Left forelimb (tissue), 1 donor: ENCODE results near the gene ANKRD36.
"Not testable (repeated sequence)": the region's sequence is repeated elsewhere in the genome, so short reads cannot be mapped to it uniquely, and the experiment has no call there.

Experiments
- DNase-seq: peaks from one replicate; pipeline ENCODE4 v3.0.0-alpha.2; 2018; ENCODE audit warnings: low spot score

ANKRD36 gene

DNA sequence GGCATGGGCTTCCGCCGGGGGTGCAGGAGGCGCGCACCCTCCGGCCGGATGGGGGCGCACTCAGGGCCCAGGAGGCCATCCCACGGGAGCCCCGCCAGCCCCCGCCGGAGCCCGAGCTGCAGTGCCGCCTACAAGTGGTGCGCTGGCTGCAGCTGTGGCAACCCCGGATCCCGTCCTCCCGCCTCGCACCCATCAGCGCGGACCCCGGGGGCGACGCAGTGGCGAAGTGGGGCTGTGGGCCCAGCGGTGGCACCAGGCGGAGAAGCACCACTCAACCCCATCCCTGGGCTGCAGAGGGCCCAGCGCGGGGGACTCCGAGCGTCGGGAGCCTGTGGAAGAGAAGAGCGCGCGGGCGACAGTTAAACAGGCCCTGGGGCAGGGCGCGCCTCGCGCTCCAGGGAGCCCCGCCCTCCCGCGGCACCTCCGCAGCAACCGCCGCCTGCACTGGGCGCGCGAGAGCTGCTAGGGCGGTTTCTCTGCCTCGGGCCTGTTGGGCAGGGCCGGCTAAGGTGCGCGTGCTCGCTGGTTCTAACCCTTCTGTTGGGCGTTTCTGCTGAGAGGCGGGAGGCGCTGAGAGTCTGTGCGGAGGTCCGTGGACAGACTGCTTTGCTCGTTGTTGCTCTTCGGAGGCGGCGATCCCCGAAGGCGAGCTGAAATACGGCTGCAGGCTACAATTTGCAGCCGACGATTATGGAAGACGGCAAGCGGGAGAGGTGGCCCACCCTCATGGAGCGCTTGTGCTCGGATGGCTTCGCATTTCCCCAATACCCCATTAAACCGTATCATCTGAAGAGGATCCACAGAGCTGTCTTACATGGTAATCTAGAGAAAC is at the start of gene ANKRD36:
ANKRD36 (plus strand) TSS at position 104 of the 832 bp plus-strand sequence; CDS start at position 691, 587 bp downstream.
- peak; percentile 88 for DNase-seq

DNA sequence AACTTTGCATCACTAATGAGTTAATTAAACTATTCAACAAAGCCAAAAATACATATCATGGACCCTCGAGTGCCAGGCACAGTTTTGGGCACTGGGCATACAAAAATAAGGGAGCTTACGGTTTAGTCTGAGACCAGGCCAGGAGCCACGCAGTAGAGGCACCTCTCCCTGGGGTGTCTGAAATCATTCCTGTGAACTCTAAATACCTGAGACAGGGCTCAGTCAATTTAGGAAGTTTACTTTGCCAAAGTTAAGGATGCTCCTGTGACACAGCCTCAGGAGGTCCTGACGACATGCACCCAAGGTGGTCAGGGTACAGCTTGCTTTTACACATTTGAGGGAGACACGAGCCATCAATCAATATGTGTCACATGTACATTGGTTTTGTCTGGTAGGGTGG is 46.9 kb upstream of the ANKRD36 start:
- DNase-seq = not testable (repeated sequence)

DNA sequence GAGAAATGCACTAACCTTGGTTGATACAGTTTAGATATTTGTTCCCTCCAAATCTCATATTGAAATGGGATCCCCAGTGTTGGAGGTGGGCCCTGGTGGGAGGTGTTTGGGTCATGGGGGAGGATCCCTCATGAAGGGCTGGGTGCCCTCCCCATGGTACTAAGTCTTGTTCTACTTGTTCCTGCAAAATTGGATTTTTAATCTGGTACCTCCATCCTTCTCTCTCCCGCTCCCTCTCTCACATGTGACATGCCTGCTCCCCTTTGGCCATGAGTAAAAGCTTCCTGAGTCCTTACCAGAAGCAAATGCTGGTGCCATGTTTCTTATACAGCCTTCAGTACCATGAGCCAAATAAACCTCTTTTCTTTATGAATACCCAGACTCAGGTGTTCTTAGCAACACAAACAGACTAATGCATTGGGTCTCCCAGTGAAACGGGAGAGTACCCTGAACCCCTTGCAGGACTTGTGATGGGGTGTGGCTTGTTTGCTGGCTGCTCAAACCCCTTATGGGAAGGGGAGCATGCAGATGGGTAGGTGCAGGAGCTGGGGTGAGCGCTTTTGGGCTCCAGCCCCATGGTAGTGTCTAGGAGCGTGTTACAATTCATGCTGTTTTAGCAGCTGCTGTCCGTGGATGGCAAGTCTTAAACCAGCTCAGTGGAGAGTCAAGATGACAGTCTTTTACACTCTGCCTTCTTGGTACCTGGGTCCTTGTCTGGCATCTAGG is 45.5 kb upstream of the ANKRD36 start:
- no peak for DNase-seq

DNA sequence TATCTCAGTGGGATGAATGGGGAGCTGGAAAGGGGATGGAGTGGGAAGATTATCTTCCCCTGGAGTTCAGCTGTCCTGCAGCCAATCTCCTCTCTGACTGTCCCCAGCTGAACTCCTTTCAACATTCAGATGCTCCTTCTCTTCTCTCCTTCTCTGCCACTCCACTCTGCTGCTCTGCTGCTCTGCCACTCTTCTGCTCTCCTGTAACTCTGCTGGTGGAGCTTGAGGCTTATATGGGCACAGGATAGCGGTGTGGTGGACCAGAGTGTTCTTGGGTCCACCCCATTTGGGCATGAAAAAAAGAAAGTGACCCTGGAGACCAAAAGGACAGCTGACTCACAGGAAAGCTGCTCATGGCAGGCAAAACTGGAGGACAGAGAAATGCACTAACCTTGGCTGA is 44.9 kb upstream of the ANKRD36 start:
- no peak for DNase-seq

DNA sequence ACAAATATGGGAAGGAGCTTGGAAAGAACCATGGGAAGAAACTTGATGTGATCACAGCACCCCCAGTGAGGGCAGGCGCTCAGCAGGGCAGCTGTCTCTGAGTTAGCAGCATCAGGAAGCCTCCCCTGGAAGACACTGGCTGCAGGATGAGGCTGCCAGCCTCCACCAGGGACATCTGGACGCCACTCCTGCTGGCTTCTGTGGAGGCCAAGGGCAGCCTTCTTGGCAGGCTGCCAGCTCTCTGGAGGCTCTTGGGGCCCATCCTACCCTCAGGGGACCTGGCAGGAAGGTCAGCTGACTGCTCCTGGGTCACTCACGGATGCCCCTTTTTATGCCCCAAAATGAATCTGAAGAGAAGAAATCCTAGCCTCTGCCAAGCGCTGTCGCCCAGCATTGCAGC is 44.2 kb upstream of the ANKRD36 start:
- DNase-seq = not testable (repeated sequence)

DNA sequence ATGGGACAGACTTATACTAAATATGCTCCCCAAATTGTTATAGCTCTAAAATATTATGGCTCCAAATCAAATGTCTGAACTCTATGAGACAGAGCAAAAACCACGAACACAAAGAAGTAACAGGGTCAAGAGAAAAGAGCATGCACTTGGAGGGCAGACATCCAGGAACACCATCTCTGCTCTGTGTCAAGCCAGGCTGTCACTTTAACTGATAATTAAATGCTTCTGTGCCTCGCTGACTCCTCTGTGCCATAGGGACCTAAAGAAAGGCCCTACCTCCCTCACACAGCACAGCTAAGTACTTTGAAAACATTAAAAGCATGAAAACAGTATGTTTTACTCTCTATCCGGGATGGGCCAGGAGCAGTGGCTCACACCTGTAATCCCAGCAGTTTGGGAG is 42.0 kb upstream of the ANKRD36 start:
- DNase-seq = not testable (repeated sequence)

DNA sequence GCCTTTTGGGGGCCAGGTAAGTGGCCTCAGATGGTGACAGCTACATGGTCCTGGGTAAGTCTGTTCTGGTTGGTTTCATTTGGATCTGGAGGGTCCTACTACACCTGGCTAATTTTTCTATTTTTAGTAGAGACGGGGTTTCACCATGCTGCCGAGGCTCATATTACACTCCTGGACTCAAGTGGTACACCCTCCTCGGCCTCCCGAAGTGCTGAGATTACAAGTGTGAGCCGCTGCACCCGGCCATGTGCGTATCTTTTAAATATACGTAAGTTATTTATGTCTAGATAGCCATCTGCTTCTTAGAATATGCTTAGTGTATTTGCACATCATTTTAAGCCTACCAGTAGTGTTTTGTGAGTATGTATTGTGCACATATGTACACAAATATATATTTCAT is 35.7 kb upstream of the ANKRD36 start:
- DNase-seq = not testable (repeated sequence)

DNA sequence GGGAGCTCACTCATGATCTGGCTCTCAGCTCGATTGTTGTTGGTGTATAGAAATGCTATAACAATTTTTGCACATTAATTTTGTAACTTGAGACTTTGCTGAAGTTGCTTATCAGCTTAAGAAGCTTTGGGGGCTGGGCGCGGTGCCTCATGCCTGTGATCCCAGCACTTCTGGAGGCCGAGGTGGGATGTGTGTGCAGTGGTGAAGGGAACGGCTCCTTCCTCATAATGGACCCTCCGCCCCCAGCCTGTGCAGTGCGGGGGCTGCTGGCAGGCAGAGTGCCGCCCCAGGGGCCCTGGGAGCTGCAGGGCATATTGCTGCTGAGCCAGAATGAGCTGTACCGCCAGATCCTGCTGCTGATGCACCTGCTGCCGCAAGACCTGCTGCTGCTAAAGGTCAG is 32.1 kb upstream of the ANKRD36 start:
- DNase-seq = not testable (repeated sequence)

DNA sequence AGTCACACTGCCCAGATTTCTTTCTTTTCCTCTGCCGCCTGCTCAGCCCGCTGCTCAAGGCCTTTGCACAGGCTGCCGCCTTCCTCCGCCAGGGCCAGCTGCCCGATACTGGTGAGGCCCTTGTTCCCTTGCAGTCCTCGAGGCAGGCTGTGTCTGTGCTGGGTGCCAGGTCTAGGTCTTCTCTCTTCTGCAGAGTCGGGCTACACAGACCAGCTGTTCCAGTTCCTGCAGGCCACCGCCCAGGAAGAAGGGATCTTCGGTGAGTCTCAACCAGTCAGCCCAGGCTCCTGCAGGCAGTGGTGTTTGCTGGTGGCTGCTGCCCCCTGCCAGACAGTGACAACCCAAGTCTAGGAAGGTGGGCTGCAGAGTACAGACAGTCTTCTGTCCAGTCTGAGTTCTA is 30.7 kb upstream of the ANKRD36 start:
- not testable (repeated sequence) for DNase-seq

DNA sequence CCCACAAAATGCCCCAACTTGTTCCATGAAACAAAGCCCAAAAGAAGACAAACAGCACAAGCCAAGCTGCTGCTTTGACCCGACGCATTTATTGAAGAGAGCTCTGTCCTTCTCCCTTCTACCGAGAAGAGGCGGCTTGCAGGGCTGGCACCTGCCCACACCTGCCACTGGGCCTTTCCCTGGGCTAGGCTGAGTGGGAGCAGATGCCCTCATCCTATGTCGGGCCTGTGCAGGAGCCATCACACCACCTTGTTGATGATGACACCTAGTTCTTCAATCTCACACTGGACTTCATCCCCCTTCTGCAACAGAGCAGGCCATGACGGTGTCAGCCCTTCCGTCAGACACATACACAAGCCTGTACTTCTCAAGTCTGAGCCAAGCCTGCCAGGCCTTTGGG is 29.4 kb upstream of the ANKRD36 start:
- DNase-seq = not testable (repeated sequence)

DNA sequence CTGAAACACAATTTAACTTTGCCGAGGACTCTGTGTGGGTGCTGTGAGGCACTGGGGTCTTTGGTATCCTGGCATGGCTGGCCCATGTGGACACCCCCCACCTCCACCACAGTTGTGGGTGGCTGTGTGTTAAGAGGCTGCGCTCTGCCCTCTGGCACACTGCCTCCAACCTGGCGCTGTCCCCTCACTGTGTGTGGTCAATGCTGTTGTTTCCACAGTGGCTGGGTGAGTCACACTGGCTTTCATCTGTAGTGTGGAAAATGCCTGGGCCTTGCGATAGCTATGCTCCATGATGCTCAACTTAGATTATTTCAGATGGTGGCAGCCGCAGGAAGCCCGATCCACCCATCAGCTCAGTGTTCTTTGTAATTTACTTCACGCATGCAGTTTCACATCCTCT is 27.9 kb upstream of the ANKRD36 start:
- not testable (repeated sequence) for DNase-seq

DNA sequence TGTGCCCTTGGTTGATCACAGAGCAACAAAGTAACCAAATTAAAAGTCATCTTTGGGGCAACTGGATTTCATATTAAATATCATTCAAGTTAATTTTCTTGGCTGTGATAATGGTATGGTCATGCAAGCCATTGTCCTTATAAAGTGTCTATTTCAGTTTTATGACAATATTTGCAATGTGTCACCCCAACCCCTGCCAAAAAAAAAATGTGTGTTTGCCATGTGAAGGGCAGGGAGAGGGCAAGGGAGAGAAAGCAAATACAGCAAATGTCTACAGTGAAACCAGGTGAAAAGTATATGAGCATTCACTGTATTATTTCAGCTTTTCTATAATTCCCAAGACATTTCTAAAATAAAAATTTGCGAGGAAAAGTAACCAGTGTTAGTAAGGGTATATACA is 24.2 kb upstream of the ANKRD36 start:
- DNase-seq = not testable (repeated sequence)

DNA sequence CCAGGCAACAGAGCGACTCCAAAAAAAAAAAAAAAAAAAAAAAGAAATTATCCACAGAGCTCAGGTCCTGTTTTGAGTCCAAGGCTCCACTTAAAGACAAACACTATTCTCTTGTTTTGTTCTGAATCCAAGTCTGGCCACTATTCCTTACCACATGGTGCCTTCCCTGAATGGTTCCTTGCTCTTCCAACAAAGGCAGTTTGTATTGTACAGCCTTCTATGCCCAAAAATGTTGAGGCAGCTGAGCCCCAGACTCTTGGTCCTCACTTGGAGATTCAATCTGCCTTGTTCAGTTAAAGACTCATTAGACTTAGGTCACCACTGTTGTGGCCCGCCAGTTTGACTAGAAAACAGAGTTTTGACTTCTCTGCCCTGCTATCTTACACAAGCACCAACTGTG is 20.0 kb upstream of the ANKRD36 start:
- DNase-seq = not testable (repeated sequence)

DNA sequence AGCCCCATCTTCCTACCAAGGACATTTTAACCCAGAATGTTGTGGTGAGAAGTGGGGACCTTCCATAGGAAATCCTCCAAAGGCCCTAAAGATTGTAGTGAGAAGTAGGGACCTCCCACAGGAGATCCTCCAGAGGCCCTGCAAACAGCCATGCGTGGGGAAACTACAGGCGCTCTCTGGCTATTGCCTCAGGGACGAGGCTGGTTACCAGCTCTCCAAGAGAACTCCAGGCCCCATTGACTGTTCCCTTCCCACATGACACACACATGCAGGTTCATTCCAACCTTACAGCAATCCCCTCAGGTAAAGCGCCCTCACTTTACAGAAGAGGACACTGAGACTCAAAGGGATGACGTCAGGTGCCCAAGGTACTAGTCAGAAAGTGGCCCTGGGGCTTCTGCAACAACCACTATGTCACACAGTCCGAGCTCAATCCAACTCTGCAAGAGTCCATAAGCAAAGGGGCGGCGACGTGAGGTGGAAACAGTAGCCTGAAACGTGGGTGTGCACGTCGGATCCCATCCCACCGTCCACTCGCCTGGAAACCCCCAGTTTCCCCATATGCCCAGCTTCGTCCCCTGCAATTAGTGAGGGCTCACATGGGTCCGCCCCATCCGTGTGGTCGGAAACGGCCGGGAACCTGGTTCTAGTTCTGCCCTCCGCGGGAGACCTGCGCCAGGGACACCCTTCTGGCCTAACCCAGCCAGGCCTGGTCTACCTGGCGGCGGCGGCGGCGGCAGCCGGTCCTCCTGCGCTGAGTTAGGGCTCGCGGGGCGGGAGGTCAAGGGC is 18.8 kb upstream of the ANKRD36 start:
- not testable (repeated sequence) for DNase-seq

DNA sequence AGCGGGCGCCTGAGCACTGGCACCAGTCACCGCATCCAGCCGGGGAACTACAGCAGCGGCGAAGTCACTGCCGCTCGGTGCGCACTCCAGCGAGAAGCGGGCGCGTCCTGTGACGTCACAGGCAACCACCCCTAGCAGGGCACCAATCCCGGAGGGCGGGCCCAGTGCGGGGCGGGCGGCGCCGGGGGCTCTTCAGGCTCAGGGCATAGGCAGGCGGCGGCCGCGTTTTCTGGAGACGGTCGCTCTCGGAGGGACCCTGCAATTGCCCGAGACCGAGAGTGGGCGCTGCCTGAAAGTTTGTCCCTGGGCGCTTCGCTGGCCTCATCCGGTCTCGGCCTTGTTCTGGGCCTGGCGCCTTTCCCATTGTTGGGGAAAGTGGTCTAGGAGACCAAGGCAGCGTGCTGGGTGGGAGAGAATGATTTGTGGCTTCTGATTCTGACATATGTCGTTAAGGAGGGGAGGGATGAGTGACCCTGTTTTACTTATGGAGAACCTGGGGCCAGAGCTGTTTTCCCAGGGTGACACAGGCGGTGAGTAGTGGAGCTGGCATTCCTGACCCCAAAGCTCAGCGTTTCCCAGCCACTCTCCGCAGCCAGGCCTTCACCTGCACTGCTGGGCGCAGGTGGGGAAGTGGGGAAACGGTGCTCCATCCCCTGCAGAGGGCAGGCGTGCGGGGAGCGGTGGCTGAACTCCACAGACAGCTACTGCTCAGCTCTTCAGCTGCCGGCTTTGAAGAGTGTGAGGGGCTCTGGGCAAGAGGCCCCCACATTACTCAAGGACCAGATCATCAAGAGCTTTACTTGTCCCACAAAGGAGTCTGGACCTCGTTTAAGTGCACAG is 18.0 kb upstream of the ANKRD36 start, which contains the start of gene FAHD2B:
FAHD2B (minus strand) TSS at position 111 of the 840 bp plus-strand sequence. CDS start 3,176 bp downstream, outside the sequence.
- peak; percentile 74 for DNase-seq

DNA sequence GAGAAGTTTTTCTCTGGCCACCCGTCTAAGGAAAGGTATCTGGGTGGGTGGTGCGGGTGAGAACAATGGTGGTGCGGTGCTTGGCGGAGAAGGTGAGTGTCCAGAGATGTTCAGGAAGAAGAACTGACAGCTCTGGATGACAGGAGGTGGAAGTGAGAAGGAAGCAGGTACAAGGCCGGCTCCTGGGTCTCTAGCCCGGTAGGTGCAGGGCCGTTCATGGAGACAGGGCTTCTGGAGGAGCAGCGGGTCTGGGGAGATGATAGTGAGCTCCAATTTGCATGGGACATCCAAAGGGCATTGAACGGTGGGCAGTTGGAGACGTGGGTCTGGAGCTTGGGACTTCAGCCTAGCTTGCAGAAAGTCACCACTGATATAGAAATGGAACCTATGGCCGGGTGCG is 17.3 kb upstream of the ANKRD36 start:
- no peak for DNase-seq

DNA sequence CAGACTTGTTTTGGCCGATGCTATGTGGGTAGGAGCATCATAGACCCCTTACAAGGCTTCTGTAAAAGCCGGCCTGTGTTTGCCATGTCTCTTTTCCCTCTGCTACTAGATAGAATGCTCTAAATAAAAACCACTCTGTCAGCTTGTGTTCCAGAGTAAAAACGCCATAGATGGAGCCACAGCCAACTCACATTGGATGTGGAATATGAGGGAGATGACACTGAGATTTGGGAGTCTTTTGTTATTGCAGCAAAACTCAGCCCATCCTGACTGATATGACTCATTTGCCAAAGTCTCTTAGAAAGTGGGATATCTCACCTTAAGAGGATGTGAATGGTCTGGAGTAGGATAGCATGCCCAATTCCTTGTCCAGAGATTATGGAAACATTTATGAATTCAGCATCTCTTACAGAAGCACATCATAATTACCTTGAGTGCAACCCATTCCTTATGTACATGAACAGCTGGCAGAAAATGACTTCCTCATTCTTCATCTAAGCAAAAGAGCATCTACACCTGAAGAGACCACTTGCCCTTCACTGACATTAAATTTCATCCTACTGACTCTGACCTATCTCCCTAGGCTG is 14.1 kb upstream of the ANKRD36 start:
- peak; percentile 22 for DNase-seq

DNA sequence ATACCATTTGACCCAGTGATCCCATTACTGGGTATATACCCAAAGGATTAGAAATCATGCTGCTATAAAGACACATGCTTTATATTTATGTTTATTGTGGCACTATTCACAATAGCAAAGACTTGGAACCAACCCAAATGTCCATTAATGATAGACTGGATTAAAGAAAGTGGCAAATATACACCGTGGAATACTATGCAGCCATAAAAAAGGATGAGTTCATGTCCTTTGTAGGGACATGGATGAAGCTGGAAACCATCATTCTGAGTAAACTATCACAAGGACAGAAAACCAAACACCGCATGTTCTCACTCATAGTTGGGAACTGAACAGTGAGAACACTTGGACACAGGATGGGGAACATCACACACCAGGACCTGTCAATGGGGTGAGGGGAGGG is 6.1 kb upstream of the ANKRD36 start:
- DNase-seq = not testable (repeated sequence)

DNA sequence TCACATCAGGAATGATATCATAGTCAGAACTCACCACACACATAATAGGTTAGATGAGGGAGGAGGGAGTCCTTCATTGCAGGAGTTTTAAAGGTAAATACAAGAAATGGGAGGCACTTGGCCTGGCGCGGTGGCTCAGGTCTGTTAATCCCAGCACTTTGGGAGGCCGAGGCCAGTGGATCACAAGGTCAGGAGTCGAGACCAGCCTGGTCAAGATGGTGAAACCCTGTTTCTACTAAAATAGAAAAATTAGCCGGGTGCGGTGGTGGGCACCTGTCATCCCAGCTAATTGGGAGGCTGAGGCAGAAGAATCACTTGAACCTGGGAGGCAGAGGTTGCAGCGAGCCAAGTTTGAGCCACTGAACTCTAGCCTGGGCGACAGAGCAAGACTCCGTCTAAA is 1.7 kb upstream of the ANKRD36 start:
- not testable (repeated sequence) for DNase-seq

DNA sequence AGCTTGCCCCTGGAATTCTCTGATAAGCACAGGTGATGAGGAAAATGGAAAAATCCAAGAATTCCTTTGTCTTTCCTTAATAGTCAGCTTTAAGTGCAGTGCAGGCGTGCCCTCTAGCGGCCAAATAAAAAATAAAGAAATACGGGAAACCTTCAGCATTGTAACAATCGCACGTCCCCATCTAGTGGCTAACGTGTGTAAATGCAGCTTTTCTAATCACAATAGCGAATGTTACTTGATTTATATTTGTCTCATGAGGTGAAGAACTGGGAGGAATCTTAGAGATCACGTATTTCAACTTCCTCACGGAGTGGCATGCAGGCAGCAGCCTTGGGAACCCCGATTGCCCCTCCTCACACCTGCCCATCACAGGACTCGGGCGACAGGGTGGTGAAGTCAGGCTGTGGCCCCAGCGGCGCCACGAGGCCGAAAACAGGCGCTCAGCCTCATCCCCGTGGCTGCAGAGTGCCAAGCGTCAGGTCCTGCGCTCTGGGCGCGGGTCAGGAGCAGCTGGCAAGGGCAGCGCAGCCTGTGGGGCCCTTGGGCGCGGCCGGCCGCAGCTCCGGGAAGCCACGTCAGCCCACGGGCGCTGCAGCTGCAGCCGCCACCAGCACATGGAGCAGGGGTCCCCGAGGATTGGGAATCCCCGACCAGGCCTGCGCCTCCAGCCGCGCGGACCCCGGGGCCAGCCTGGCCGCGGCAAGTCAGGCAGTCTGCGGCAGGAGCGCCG is 468 bp upstream of the ANKRD36 start:
- peak; percentile 80 for DNase-seq
